ENCODE results near the gene ADAM10. TPM values are rescaled to one million over a fixed set of nuclear protein-coding genes. Genes with fewer than 3 reads are reported as not detected.

ADAM10 gene
- total and polyA plus RNA-seq, 2 donors (not counting 1 experiment from before 2014, with no cell fraction given): 18.8 to 138 TPM

GRCh38 chr15:58717357-58717756, 32.1 kb downstream of the ADAM10 start:
- no CpG with 5 or more reads among the region's 2 CpGs for WGBS (ENCODE audit: insufficient coverage)
- Mint-ChIP-seq H3K4me1 (peaks cover 30% of the 10 kb centered on the region), H3K27me3 (no peaks in the 10 kb centered on the region), H3K9me3 (ENCODE audit: insufficient read depth) (no peaks in the 10 kb centered on the region), H3K27ac (no peak overlapping the region), H3K4me3 (no peak overlapping the region)
- Histone ChIP-seq H3K4me2 (replicated peaks; ENCODE audit: low read depth, low read length, poor library complexity, severe bottlenecking) (no peak overlapping the region), H3K9ac (ENCODE audit: low read length) (no peak overlapping the region), H3K79me2 (ENCODE audit: control insufficient read depth, insufficient read depth, low read length) (peaks cover 89% of the 10 kb centered on the region), H3K27me3 (replicated peaks in 1 of 4; ENCODE audit: control extremely low read depth in 1 of 4, control insufficient read depth in 3 of 4, insufficient read depth in 4 of 4, low read length in 3 of 4) (no peaks in the 10 kb centered on the region), H3K27ac (ENCODE audit: low read length in 2 of 2) (no peak overlapping the region), H3K4me1 (ENCODE audit: control insufficient read depth in 2 of 2, insufficient read depth in 2 of 2, low read length in 2 of 2) (peaks cover 13 to 15% of the 10 kb centered on the region in 2 donors), H3K36me3 (replicated peaks in 1 of 2; ENCODE audit: control extremely low read depth in 1 of 2, control insufficient read depth in 1 of 2, extremely low read depth in 1 of 2, insufficient read depth in 2 of 2, low read length in 1 of 2) (peaks cover 1 to 2% of the 10 kb centered on the region in 2 experiments), H2AFZ (ENCODE audit: insufficient read depth, low read depth, low read length, poor library complexity, severe bottlenecking) (no peak overlapping the region), H3K4me3 (ENCODE audit: control extremely low read depth in 1 of 5, extremely low read depth in 1 of 5, insufficient read depth in 1 of 5, low read depth in 2 of 5, low read length in 4 of 5) (no peak overlapping the region), H3K9me3 (ENCODE audit: control extremely low read depth in 1 of 3, control insufficient read depth in 2 of 3, insufficient read depth in 1 of 3, low read length in 2 of 3) (no peaks in the 10 kb centered on the region), H4K20me1 (ENCODE audit: control insufficient read depth, insufficient read depth, low read length, poor library complexity, severe bottlenecking) (peaks cover 14% of the 10 kb centered on the region)
- ChIA-PET CTCF (no interaction called here), POLR2A (no interaction called here)
- DNase-seq (no peak), ATAC-seq (ENCODE audit: low read depth) (no peak)
- TF ChIP-seq CTCF (IDR thresholded peaks at IDR 0.05): no peak
- TF ChIP-seq EZH2 (IDR thresholded peaks at IDR 0.05; ENCODE audit: borderline replicate concordance, insufficient read depth, low read depth, low read length, poor library complexity, severe bottlenecking): no peak
- intact Hi-C loops (cut with micrococcal nuclease): no loop called here

GRCh38 chr15:58716027-58716426, 33.5 kb downstream of the ADAM10 start:
- no peak for DNase-seq
- Histone ChIP-seq H3K4me1 (ENCODE audit: control insufficient read depth in 2 of 2, insufficient read depth in 2 of 2, low read length in 2 of 2) (peaks cover 13 to 15% of the 10 kb centered on the region in 2 donors), H2AFZ (ENCODE audit: insufficient read depth, low read depth, low read length, poor library complexity, severe bottlenecking) (no peak overlapping the region), H3K79me2 (ENCODE audit: control insufficient read depth, insufficient read depth, low read length) (peaks cover 87% of the 10 kb centered on the region), H3K9ac (ENCODE audit: low read length) (no peak overlapping the region), H3K4me3 (ENCODE audit: control extremely low read depth in 1 of 5, extremely low read depth in 1 of 5, insufficient read depth in 1 of 5, low read depth in 2 of 5, low read length in 4 of 5) (no peak overlapping the region), H3K27me3 (replicated peaks in 1 of 4; ENCODE audit: control extremely low read depth in 1 of 4, control insufficient read depth in 3 of 4, insufficient read depth in 4 of 4, low read length in 3 of 4) (no peaks in the 10 kb centered on the region), H3K27ac (ENCODE audit: low read length in 2 of 2) (no peak overlapping the region), H3K9me3 (ENCODE audit: control extremely low read depth in 1 of 3, control insufficient read depth in 2 of 3, insufficient read depth in 1 of 3, low read length in 2 of 3) (no peaks in the 10 kb centered on the region), H3K36me3 (replicated peaks in 1 of 2; ENCODE audit: control extremely low read depth in 1 of 2, control insufficient read depth in 1 of 2, extremely low read depth in 1 of 2, insufficient read depth in 2 of 2, low read length in 1 of 2) (peaks cover 1 to 2% of the 10 kb centered on the region in 2 experiments), H3K4me2 (replicated peaks; ENCODE audit: low read depth, low read length, poor library complexity, severe bottlenecking) (no peak overlapping the region), H4K20me1 (ENCODE audit: control insufficient read depth, insufficient read depth, low read length, poor library complexity, severe bottlenecking) (peaks cover 9% of the 10 kb centered on the region)
- intact Hi-C loops (cut with micrococcal nuclease): no loop called here
- peaks cover 26% of the 10 kb centered on the region for H3K4me1 Mint-ChIP-seq
- H3K9me3 Mint-ChIP-seq (ENCODE audit: insufficient read depth): no peaks in the 10 kb centered on the region
- no peaks in the 10 kb centered on the region for H3K27me3 Mint-ChIP-seq
- POLR2A ChIA-PET: no interaction called here
- CTCF ChIA-PET: no interaction called here
- H3K4me3 Mint-ChIP-seq: no peak overlapping the region
- ATAC-seq (ENCODE audit: low read depth): no peak
- no peak overlapping the region for H3K27ac Mint-ChIP-seq
- WGBS (ENCODE audit: insufficient coverage): no CpG with 5 or more reads among the region's 4 CpGs
- TF ChIP-seq CTCF (IDR thresholded peaks at IDR 0.05) (no peak), EZH2 (IDR thresholded peaks at IDR 0.05; ENCODE audit: borderline replicate concordance, insufficient read depth, low read depth, low read length, poor library complexity, severe bottlenecking) (no peak)
